ENCODE data around the gene CA4. TPM values are rescaled to one million over a fixed set of nuclear protein-coding genes. Genes with fewer than 3 reads are reported as not detected.

The CA4 gene
- total and polyA plus RNA-seq, 9 of the 15 experiments (the other 6 are each of a cell fraction or from before 2014, with no cell fraction given) = 0.13 TPM; not detected in 7

DNA sequence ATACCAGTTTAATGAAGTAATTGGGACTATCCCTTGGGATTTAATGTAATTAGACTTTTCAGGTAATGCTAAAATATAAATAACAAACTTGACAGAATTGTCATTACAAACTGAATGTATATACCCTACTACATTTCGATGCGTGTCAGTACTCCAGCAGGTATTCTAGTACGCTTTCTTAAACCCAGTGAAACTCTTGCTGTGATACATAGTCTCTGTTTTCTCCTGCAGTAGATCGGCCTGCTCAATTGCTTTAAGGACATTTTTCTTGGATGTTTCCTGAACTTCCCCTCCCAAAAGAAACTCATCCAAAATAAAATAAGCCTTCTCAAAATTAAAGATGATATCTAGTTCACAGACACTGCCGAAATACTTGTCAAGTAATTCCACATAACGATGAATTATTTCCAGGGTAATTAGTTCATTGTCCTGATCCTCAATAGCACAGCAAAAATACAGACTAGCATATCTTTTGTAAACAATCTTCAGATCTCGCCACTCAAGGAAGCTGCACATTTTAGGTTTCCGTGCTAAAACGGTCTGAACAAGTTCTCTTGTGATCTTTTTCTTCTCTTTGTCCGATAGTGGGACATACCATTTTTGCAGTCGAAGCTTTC is 47.6 kb upstream of the CA4 start (continued):
- TF ChIP-seq, protein P1, sequence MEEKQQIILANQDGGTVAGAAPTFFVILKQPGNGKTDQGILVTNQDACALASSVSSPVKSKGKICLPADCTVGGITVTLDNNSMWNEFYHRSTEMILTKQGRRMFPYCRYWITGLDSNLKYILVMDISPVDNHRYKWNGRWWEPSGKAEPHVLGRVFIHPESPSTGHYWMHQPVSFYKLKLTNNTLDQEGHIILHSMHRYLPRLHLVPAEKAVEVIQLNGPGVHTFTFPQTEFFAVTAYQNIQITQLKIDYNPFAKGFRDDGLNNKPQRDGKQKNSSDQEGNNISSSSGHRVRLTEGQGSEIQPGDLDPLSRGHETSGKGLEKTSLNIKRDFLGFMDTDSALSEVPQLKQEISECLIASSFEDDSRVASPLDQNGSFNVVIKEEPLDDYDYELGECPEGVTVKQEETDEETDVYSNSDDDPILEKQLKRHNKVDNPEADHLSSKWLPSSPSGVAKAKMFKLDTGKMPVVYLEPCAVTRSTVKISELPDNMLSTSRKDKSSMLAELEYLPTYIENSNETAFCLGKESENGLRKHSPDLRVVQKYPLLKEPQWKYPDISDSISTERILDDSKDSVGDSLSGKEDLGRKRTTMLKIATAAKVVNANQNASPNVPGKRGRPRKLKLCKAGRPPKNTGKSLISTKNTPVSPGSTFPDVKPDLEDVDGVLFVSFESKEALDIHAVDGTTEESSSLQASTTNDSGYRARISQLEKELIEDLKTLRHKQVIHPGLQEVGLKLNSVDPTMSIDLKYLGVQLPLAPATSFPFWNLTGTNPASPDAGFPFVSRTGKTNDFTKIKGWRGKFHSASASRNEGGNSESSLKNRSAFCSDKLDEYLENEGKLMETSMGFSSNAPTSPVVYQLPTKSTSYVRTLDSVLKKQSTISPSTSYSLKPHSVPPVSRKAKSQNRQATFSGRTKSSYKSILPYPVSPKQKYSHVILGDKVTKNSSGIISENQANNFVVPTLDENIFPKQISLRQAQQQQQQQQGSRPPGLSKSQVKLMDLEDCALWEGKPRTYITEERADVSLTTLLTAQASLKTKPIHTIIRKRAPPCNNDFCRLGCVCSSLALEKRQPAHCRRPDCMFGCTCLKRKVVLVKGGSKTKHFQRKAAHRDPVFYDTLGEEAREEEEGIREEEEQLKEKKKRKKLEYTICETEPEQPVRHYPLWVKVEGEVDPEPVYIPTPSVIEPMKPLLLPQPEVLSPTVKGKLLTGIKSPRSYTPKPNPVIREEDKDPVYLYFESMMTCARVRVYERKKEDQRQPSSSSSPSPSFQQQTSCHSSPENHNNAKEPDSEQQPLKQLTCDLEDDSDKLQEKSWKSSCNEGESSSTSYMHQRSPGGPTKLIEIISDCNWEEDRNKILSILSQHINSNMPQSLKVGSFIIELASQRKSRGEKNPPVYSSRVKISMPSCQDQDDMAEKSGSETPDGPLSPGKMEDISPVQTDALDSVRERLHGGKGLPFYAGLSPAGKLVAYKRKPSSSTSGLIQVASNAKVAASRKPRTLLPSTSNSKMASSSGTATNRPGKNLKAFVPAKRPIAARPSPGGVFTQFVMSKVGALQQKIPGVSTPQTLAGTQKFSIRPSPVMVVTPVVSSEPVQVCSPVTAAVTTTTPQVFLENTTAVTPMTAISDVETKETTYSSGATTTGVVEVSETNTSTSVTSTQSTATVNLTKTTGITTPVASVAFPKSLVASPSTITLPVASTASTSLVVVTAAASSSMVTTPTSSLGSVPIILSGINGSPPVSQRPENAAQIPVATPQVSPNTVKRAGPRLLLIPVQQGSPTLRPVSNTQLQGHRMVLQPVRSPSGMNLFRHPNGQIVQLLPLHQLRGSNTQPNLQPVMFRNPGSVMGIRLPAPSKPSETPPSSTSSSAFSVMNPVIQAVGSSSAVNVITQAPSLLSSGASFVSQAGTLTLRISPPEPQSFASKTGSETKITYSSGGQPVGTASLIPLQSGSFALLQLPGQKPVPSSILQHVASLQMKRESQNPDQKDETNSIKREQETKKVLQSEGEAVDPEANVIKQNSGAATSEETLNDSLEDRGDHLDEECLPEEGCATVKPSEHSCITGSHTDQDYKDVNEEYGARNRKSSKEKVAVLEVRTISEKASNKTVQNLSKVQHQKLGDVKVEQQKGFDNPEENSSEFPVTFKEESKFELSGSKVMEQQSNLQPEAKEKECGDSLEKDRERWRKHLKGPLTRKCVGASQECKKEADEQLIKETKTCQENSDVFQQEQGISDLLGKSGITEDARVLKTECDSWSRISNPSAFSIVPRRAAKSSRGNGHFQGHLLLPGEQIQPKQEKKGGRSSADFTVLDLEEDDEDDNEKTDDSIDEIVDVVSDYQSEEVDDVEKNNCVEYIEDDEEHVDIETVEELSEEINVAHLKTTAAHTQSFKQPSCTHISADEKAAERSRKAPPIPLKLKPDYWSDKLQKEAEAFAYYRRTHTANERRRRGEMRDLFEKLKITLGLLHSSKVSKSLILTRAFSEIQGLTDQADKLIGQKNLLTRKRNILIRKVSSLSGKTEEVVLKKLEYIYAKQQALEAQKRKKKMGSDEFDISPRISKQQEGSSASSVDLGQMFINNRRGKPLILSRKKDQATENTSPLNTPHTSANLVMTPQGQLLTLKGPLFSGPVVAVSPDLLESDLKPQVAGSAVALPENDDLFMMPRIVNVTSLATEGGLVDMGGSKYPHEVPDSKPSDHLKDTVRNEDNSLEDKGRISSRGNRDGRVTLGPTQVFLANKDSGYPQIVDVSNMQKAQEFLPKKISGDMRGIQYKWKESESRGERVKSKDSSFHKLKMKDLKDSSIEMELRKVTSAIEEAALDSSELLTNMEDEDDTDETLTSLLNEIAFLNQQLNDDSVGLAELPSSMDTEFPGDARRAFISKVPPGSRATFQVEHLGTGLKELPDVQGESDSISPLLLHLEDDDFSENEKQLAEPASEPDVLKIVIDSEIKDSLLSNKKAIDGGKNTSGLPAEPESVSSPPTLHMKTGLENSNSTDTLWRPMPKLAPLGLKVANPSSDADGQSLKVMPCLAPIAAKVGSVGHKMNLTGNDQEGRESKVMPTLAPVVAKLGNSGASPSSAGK (IDR thresholded peaks at IDR 0.05) = 0 out of 2 replicates have a peak, but pooled peaks have one; percentile 36
- TF ChIP-seq, protein P2, sequence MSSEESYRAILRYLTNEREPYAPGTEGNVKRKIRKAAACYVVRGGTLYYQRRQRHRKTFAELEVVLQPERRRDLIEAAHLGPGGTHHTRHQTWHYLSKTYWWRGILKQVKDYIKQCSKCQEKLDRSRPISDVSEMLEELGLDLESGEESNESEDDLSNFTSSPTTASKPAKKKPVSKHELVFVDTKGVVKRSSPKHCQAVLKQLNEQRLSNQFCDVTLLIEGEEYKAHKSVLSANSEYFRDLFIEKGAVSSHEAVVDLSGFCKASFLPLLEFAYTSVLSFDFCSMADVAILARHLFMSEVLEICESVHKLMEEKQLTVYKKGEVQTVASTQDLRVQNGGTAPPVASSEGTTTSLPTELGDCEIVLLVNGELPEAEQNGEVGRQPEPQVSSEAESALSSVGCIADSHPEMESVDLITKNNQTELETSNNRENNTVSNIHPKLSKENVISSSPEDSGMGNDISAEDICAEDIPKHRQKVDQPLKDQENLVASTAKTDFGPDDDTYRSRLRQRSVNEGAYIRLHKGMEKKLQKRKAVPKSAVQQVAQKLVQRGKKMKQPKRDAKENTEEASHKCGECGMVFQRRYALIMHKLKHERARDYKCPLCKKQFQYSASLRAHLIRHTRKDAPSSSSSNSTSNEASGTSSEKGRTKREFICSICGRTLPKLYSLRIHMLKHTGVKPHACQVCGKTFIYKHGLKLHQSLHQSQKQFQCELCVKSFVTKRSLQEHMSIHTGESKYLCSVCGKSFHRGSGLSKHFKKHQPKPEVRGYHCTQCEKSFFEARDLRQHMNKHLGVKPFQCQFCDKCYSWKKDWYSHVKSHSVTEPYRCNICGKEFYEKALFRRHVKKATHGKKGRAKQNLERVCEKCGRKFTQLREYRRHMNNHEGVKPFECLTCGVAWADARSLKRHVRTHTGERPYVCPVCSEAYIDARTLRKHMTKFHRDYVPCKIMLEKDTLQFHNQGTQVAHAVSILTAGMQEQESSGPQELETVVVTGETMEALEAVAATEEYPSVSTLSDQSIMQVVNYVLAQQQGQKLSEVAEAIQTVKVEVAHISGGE (CRISPR knock-in tag; IDR thresholded peaks at IDR 0.05) = peak in 1 of 3 experiments; percentile 78; a peak in 2 of 6 replicates
